Measurements from ENCODE around the gene SEPTIN3. TPM values are rescaled to one million over a fixed set of nuclear protein-coding genes. Genes with fewer than 3 reads are reported as not detected.
A peak's percentile ranks its signal among the peaks of the same experiment; 100 is the strongest.

The SEPTIN3 gene
- total and polyA plus RNA-seq, 2 experiments from 2014 or later: 2.9 to 3.9 TPM

- Histone ChIP-seq H3K27me3 (no peaks in the 10 kb centered on the region), H3K4me1 (ENCODE audit: low read depth) (no peaks in the 10 kb centered on the region), H3K27ac (no peak overlapping the region), H3K4me3 (no peak overlapping the region), H3K36me3 (no peaks in the 10 kb centered on the region), H3K9me3 (ENCODE audit: low read depth) (no peaks in the 10 kb centered on the region)
- DNase-seq (ENCODE audit: low read depth in 1 of 2, low spot score in 1 of 2): peak in 1 of 2 donors; percentile 57
- TF ChIP-seq, protein P1, sequence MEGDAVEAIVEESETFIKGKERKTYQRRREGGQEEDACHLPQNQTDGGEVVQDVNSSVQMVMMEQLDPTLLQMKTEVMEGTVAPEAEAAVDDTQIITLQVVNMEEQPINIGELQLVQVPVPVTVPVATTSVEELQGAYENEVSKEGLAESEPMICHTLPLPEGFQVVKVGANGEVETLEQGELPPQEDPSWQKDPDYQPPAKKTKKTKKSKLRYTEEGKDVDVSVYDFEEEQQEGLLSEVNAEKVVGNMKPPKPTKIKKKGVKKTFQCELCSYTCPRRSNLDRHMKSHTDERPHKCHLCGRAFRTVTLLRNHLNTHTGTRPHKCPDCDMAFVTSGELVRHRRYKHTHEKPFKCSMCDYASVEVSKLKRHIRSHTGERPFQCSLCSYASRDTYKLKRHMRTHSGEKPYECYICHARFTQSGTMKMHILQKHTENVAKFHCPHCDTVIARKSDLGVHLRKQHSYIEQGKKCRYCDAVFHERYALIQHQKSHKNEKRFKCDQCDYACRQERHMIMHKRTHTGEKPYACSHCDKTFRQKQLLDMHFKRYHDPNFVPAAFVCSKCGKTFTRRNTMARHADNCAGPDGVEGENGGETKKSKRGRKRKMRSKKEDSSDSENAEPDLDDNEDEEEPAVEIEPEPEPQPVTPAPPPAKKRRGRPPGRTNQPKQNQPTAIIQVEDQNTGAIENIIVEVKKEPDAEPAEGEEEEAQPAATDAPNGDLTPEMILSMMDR (IDR thresholded peaks at IDR 0.05; ENCODE audit: low read depth, low read length): no peak
Observed at GRCh38 chr22:41983513-41984405, 14.5 kb downstream of the SEPTIN3 start.

DNA sequence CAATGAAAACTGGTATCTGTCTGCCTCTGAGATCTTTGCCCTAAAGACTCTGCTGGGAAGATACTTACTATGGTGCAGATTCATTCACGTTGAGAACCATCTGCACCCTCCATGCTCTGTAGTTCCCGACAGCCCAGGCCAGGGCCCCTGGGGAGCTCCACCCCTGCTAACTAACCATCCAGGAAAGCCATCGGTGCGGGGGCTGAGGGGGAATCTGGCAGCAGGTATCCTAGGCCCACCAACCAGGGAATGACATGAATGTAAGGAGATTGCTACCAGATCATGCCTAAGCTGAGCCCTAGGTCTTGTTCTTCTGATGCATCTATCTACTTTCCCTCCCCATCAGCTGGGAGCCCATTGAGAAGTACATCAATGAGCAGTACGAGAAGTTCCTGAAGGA, 18.0 kb downstream of the SEPTIN3 start:
- H3K9me3 ChIP-seq (ENCODE audit: low read depth): no peaks in the 10 kb centered on the region
- no peak for DNase-seq (ENCODE audit: low read depth in 1 of 2, low spot score in 1 of 2)
- no peak overlapping the region for H3K4me3 ChIP-seq
- no peaks in the 10 kb centered on the region for H3K4me1 ChIP-seq (ENCODE audit: low read depth)
- H3K27ac ChIP-seq: no peak overlapping the region
- no peaks in the 10 kb centered on the region for H3K36me3 ChIP-seq
- TF ChIP-seq, protein P1 (IDR thresholded peaks at IDR 0.05; ENCODE audit: low read depth, low read length): no peak
- H3K27me3 ChIP-seq: no peaks in the 10 kb centered on the region

- DNase-seq (ENCODE audit: low read depth in 1 of 2, low spot score in 1 of 2): no peak
- H3K27me3 ChIP-seq: no peaks in the 10 kb centered on the region
- no peaks in the 10 kb centered on the region for H3K4me1 ChIP-seq (ENCODE audit: low read depth)
- H3K27ac ChIP-seq: no peak overlapping the region
- TF ChIP-seq, protein P1 (IDR thresholded peaks at IDR 0.05; ENCODE audit: low read depth, low read length): no peak
- H3K9me3 ChIP-seq (ENCODE audit: low read depth): no peaks in the 10 kb centered on the region
- H3K36me3 ChIP-seq: no peaks in the 10 kb centered on the region
- no peak overlapping the region for H3K4me3 ChIP-seq
Observed at GRCh38 chr22:41989246-41989645, 20.0 kb downstream of the SEPTIN3 start.

- DNase-seq (ENCODE audit: low read depth in 1 of 2, low spot score in 1 of 2): no peak
- Histone ChIP-seq H3K4me1 (ENCODE audit: low read depth) (no peaks in the 10 kb centered on the region), H3K27me3 (no peaks in the 10 kb centered on the region), H3K27ac (no peak overlapping the region), H3K4me3 (no peak overlapping the region), H3K36me3 (no peaks in the 10 kb centered on the region), H3K9me3 (ENCODE audit: low read depth) (no peaks in the 10 kb centered on the region)
- TF ChIP-seq, protein P1 (IDR thresholded peaks at IDR 0.05; ENCODE audit: low read depth, low read length): no peak
Observed at GRCh38 chr22:41991111-41991510, 21.9 kb downstream of the SEPTIN3 start.

DNA sequence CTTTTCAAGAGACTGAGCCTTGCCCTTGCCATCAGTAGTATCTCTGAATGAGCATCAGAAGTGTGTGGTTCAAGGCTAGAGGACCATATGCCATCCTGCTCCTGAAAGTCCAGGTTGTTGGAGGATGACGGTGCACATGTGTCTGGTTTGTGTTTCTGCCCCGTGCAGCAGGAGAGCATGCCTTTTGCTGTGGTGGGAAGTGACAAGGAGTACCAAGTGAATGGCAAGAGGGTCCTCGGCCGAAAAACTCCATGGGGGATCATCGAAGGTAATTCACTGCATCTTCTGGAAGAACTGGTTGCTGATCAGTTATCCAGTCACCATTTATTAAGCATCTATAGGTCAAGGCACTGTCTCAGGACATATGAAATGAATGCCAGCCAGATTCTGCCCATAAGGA, 23.3 kb downstream of the SEPTIN3 start:
- Histone ChIP-seq H3K27ac (no peak overlapping the region), H3K4me1 (ENCODE audit: low read depth) (no peaks in the 10 kb centered on the region), H3K9me3 (ENCODE audit: low read depth) (no peaks in the 10 kb centered on the region), H3K36me3 (no peaks in the 10 kb centered on the region), H3K4me3 (no peak overlapping the region), H3K27me3 (no peaks in the 10 kb centered on the region)
- DNase-seq (ENCODE audit: low read depth in 1 of 2, low spot score in 1 of 2): no peak
- TF ChIP-seq, protein P1 (IDR thresholded peaks at IDR 0.05; ENCODE audit: low read depth, low read length): no peak

All from cardiac muscle cell (in vitro differentiated cells and primary cell).